ENCODE results near the gene CLEC16A. TPM values are rescaled to one million over a fixed set of nuclear protein-coding genes. Genes with fewer than 3 reads are reported as not detected.

Gene CLEC16A
- total and polyA plus RNA-seq, 8 donors = 8.1 to 17.2 (median 10.7) TPM

DNA sequence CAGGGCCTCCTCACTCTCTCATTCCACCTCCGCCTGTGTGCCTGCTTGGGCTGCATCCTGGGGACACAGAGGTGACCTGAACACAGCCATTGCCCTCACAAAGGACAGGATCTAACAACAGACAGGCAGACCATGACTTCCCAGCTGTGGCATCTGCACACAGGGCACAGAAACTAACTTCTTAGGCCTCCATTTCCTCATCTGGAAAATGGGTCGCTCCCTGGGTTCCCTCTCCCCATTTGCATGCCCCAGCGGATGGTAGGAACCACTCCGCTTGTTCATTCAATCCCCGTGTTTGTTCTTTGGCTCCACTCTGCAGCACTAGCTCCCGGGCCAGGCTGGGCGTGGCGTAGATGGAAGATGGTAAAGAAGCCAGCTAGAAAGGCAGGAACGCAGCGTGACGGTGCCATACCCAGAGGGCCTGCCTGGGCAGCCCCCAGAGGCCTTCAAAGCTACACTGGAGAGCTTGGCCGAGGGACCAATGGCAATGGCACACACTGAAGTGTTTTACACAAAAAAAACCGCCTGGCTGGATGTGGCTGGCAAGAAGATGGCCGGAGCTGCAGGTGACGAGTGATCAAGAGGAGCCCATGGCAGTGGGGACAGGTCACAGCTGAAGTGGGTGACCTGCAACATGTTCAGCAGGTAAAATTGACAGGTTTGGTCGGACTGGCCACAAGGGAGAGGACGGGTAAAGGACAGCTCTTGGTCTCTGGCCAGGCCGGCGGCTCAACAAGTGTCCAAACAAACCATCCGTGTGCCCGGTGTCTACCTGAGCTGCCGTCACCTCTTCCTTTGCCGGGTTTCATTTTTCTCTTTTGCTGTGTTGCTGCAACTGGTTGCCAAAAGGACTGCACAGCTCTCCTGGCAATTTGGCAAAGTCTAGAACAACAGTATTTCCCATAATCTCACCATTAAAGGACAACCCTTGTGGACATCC is 244.7 kb downstream of the CLEC16A start:
- intact Hi-C loops (cut with DNase I) = no loop called here
- FAIRE-seq = no peak

DNA sequence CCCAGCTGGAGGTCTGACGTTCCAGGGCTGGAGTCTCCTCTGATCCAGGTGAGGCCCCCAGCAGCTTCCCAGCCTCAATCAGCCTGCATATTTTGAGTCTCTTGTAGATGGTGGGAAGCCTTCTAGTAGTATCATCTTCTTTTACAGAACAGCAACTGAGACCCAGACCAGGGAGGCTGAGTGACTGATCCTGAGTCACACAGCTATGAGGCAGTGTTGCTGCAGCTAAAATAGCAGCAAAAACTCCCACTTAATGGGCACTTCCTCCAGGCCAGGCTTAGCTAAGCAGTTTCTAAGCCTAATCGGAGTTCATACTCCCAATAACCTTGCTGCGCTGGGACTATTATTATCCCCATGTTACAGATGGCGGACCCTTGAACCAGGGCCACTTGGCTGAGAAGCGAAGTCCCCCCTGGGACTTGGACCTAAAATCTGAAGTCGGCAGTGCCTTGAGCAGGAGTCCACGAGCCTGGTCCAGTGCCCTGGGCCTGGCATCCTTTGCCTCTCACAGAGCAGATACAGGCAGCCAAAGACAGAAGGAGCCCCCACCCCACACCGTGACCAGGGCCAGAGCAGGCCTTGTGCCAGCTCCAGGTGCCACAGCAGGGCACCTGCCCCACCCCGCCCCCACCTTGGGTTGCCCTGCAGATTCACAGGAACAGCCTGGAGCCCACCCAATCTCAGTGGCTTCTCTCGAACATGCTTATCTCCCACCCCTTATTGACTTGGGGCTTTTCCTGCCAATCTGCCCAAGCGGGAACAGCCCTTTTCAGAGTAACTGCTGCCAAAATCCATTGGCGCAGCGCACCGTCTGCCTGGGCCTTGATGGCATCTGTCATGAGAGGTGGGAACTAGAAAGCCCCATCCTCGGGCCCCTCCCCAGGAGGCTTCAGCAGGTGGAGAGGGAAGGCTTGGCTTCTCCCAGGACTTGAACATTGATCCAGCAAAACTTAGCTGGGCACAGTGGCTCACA is 246.5 kb downstream of the CLEC16A start:
- ATAC-seq (no peak), DNase-seq (no peak), FAIRE-seq (no peak)
- Histone ChIP-seq H3K36me3 (no peaks in the 10 kb centered on the region), H3K4me1 (no peaks in the 10 kb centered on the region), H3K27ac (no peak overlapping the region), H3K9me3 (no peaks in the 10 kb centered on the region), H3K4me3 (no peak overlapping the region), H3K27me3 (no peaks in the 10 kb centered on the region)
- 55 to 67% methylated on average over 15 of the region's 15 CpGs for WGBS, 2 donors
- TF ChIP-seq, protein P1, sequence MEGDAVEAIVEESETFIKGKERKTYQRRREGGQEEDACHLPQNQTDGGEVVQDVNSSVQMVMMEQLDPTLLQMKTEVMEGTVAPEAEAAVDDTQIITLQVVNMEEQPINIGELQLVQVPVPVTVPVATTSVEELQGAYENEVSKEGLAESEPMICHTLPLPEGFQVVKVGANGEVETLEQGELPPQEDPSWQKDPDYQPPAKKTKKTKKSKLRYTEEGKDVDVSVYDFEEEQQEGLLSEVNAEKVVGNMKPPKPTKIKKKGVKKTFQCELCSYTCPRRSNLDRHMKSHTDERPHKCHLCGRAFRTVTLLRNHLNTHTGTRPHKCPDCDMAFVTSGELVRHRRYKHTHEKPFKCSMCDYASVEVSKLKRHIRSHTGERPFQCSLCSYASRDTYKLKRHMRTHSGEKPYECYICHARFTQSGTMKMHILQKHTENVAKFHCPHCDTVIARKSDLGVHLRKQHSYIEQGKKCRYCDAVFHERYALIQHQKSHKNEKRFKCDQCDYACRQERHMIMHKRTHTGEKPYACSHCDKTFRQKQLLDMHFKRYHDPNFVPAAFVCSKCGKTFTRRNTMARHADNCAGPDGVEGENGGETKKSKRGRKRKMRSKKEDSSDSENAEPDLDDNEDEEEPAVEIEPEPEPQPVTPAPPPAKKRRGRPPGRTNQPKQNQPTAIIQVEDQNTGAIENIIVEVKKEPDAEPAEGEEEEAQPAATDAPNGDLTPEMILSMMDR (IDR thresholded peaks at IDR 0.05) = no peak
- intact Hi-C loops (cut with DNase I) = no loop called here

More for the DNA sequence above, 244.7 kb downstream of the CLEC16A start:
- ATAC-seq (no peak), DNase-seq (no peak)
- H3K4me3 ChIP-seq = no peak overlapping the region
- H3K9me3 ChIP-seq = no peaks in the 10 kb centered on the region
- no peaks in the 10 kb centered on the region for H3K36me3 ChIP-seq
- no peak overlapping the region for H3K27ac ChIP-seq
- TF ChIP-seq, protein P1 (IDR thresholded peaks at IDR 0.05) = no peak
- H3K27me3 ChIP-seq = no peaks in the 10 kb centered on the region
- 80 to 90% methylated on average over 23 of the region's 23 CpGs for WGBS, 2 donors
- no peaks in the 10 kb centered on the region for H3K4me1 ChIP-seq

DNA sequence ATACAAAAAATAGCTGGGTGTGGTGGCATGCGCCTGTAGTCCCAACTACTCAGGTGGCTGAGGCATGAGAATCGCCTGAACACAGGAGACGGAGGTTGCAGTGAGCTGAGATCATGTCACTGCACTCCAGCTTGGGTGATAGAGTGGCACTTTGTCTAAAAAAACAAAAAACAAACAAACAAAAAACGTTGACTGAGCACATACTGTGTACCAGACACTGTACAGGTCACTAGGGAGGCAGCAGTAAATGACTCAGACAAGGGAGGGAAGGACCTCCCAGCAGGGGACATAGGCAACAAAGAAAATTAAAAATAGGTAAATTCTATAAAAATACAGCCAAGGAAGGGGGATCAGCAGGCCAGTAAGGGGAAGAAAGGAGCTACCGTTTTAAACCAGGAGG is 247.3 kb downstream of the CLEC16A start:
- Histone ChIP-seq H3K27ac (no peak overlapping the region), H3K4me1 (no peaks in the 10 kb centered on the region), H3K27me3 (no peaks in the 10 kb centered on the region), H3K9me3 (no peaks in the 10 kb centered on the region), H3K4me3 (no peak overlapping the region), H3K36me3 (no peaks in the 10 kb centered on the region)
- DNase-seq = no peak
- ATAC-seq = no peak
- no peak for FAIRE-seq
- 71 to 72% methylated on average over 5 of the region's 5 CpGs for WGBS, 2 donors
- intact Hi-C loops (cut with DNase I) = no loop called here
- TF ChIP-seq, protein P1 (IDR thresholded peaks at IDR 0.05) = no peak

DNA sequence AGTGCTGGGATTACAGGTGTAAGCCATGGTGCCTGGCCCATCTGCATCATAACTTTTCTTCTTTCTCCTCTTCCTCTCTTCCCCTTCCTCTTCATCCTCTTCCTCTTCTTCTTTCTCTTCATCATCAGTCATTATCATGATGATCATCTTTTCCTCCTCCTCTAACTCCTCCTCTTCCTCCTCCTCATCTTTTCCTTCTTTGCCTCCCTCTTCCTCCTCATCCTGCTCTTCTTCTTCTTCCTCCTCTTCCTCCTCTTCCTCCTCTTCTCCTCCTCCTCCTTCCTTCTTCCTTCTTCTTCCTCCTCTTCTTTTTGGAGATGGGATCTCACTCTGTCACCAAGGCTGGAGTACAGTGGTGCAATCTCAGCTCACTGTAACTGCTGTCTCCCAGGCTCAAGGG is 249.1 kb downstream of the CLEC16A start:
- no peaks in the 10 kb centered on the region for H3K36me3 ChIP-seq
- no peak for ATAC-seq
- FAIRE-seq = no peak
- H3K4me1 ChIP-seq = no peaks in the 10 kb centered on the region
- intact Hi-C loops (cut with DNase I) = no loop called here
- DNase-seq = no peak
- no peak overlapping the region for H3K4me3 ChIP-seq
- no peaks in the 10 kb centered on the region for H3K27me3 ChIP-seq
- no peak overlapping the region for H3K27ac ChIP-seq
- H3K9me3 ChIP-seq = no peaks in the 10 kb centered on the region
- TF ChIP-seq, protein P1 (IDR thresholded peaks at IDR 0.05) = no peak
